SK-N-MC (cell line): ENCODE results near the gene GRXCR1.

ENCODE experiments used
- DNase-seq: peaks from one replicate; pipeline ENCODE4 v3.0.0-alpha.2; 2011; ENCODE audit warnings: low read depth, low spot score
- H3K27ac ChIP-seq: fragments of 200-600 bp; sonication (generic); 2 replicates; pipeline ENCODE4 v1.5.1; 2016; ENCODE audit warnings: mixed run types
- H3K36me3 ChIP-seq: fragments of 200-600 bp; sonication (generic); 2 replicates; pipeline ENCODE4 v1.6.1; 2017; ENCODE audit warnings: antibody characterized with exemption, low read length, mixed read lengths; ENCODE audit not compliant: insufficient read depth
- H3K4me3 ChIP-seq: fragments of 200-600 bp; sonication (generic); 2 replicates; pipeline ENCODE4 v1.5.1; 2016
- H3K9ac ChIP-seq: fragments of 200-600 bp; sonication (generic); 2 replicates; pipeline ENCODE4 v1.8.0; 2017; ENCODE audit warnings: mixed run types, mixed read lengths; ENCODE audit not compliant: insufficient read length
- H3K9me3 ChIP-seq: fragments of 200-600 bp; sonication (generic); 2 replicates; pipeline ENCODE4 v1.6.1; 2017; ENCODE audit warnings: low read depth, mild to moderate bottlenecking, antibody characterized with exemption, low read length, moderate library complexity, mixed read lengths
- EZH2 ChIP-seq: fragments of 200-600 bp; sonication (generic); IDR thresholded peaks from one replicate; pipeline ENCODE4 v1.6.1; 2017; ENCODE audit warnings: antibody characterized with exemption
- FOXP2 ChIP-seq: optimal IDR thresholded peaks from 2 replicates; pipeline ENCODE3; 2011; ENCODE audit warnings: mild to moderate bottlenecking, moderate library complexity; ENCODE audit not compliant: insufficient read depth; ENCODE audit errors: extremely low read length, control extremely low read depth
- POLR2AphosphoS5 ChIP-seq: IDR thresholded peaks from 2 replicates; pipeline ENCODE4 v1.6.1; 2012; ENCODE audit warnings: mild to moderate bottlenecking, low read depth, low read length, borderline replicate concordance

The GRXCR1 gene

DNA sequence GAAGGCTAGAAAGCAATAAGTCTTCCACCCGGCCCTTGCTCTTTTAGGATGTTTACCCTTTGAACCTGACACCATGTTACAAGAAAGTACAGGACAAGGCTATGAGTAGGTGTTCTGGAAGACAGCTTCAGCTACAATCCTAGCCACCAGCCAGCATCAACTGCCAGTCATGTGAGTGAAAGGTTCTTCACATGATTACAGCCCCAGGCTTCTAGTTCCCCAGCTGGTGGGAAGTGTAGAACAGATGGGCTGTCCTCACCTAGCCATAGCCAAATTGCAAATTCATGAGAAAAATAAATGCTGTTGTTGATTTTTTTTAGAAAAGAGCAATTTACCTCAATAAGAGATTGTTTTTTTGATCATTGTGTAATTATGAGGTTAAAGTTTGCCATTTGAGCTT, 60.8 kb downstream of the GRXCR1 start:
- Histone ChIP-seq H3K36me3 (no peaks in the 10 kb centered on the region), H3K4me3 (no peak overlapping the region), H3K27ac (no peak overlapping the region), H3K9me3 (no peaks in the 10 kb centered on the region), H3K9ac (no peak overlapping the region)
- no peak for DNase-seq
- no peak for TF ChIP-seq FOXP2
- TF ChIP-seq EZH2 = no peak
- no peak for TF ChIP-seq POLR2AphosphoS5

DNA sequence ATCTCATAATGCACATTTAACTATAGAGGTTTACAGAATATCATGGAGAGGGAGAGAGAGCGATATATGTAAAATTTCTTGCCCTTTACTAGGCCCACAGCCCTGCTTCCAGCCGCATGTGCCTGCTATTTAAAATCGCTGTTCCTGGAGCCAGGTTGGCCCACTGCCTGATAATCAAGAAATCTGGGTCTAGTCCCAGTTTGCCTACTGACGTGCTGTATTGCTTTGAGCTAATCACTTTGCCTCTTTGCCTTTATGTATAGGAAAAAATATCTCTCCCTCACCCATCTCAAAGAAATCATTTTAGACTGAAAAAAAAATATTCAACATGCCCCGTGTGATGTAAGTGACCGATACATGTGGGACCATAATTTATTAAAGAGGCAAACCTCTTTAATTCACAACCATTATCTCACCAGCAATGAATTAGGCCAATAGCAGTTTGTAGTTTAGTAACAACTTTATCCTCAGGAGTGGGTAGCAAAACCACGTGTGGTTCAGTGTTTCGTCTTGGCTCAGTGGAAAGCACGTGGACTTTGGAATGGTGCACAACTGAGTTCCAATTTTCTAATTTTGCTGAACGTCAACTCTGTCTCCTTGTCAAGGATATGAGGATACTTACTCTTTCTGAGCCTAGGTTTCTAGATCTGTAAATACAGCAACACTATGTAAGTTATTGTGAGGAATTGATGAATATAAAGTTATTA, 62.6 kb downstream of the GRXCR1 start:
- Histone ChIP-seq H3K36me3 (no peaks in the 10 kb centered on the region), H3K4me3 (no peak overlapping the region), H3K9me3 (no peaks in the 10 kb centered on the region), H3K27ac (no peak overlapping the region), H3K9ac (no peak overlapping the region)
- DNase-seq = no peak
- TF ChIP-seq POLR2AphosphoS5 = no peak
- no peak for TF ChIP-seq EZH2
- TF ChIP-seq FOXP2 = no peak

DNA sequence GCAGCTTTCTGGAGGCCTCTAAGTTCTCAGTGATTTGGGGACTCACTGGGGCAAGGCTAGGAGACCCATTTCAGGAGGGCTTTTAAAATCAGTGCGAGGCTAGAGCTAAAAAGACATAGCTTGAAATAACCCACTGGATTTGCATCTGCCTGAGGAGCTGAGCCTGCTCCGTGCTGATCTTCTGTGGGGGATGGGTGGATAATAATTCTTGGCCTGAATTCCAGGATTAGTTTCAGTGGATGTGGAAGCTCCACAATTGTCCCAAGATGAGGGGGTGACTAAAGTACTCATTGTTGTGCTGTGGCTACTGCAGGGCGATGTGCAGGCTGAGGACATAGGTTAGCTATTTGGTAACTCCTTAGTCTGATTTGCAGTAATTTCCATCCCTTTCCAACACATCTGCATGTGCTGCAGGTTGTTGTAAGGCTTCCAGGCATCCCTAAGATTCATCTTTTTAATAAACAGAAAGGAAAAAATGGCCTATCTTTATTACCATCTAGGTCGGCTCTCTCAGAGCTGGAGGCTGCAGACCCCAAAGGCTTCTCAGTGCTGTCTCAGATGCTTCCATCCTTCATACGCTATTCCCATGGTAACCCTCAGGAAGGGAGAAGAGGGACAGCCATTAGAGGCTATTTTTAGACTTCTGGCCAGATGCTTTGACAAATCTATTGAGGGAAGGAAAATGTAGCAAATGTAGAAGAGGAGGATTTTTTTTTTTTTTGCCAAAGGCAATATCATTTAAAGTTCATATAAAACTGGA, 63.4 kb downstream of the GRXCR1 start:
- Histone ChIP-seq H3K4me3 (no peak overlapping the region), H3K27ac (no peak overlapping the region), H3K9me3 (no peaks in the 10 kb centered on the region), H3K9ac (no peak overlapping the region), H3K36me3 (no peaks in the 10 kb centered on the region)
- no peak for TF ChIP-seq FOXP2
- TF ChIP-seq POLR2AphosphoS5 = no peak
- no peak for TF ChIP-seq EZH2
- DNase-seq = no peak

DNA sequence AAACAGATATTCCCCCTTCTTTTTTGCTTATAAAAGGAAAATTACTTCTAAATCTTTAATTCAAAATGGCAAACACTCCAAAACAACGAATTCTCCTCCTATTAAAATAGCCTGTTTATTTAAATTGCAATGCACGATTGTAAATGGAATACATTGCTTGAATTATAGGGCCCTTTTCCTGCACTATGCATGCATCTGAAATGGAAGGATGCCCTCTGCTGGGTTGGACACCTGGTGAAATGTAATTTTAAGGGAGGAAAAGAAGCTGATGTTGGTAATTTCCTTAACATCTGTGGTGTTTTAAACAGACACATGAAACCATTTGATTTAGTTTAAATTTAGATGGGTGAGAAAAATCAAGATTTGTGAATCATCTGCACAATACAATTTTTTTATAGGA, 72.8 kb downstream of the GRXCR1 start:
- TF ChIP-seq EZH2 (no peak), POLR2AphosphoS5 (no peak), FOXP2 (no peak)
- Histone ChIP-seq H3K9ac (no peak overlapping the region), H3K4me3 (no peak overlapping the region), H3K9me3 (no peaks in the 10 kb centered on the region), H3K36me3 (no peaks in the 10 kb centered on the region), H3K27ac (no peak overlapping the region)
- DNase-seq = no peak

DNA sequence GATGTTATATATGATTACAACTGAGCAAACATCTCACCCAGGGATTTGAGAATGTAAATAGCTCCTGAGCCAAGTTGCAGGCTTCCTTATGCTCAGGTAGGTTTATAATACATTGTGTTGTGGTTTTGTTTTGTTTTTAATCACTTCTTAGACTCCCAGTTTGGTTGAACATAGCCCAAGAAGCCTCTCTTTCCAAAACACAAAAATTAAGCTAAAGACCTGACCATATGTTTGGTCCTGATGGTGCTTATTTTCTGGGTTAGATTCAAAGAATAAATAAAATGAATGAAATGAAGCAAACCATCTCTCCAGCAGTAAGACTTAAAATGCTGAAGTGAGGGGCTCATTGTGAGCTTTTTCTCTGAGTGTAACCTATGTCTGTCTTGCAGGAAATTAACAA, 93.5 kb downstream of the GRXCR1 start:
- TF ChIP-seq FOXP2 = no peak
- no peak for TF ChIP-seq POLR2AphosphoS5
- no peak for TF ChIP-seq EZH2
- Histone ChIP-seq H3K9ac (no peak overlapping the region), H3K36me3 (no peaks in the 10 kb centered on the region), H3K4me3 (no peak overlapping the region), H3K9me3 (no peaks in the 10 kb centered on the region), H3K27ac (no peak overlapping the region)
- no peak for DNase-seq

DNA sequence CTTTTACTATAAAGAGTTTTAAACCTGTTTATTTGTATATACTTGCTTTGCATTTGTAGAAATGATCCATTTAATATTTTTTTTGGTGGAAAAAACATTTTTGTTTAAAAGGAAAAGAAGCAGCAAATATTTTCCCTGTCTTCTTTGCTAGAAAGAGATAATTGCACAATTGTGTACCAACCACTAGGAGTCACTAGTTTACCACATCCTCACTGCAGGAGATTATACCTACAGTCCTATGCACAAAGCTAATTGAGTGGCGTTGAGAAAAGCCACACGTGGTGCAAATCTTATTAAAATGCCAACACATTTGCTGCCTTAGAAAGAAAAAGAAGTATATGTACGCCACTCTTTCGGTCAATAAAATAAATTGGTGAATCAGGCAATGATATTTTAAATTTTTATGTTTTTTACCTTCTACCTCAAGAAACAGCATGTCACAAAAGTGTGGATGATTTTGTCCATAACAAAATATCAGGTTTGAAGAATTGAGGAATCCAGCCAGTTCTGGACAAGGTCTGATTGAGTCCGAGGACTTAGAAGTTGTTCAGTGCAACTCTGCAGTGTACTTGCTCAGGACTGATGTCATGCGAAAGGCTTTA, 102.9 kb downstream of the GRXCR1 start:
- no peaks in the 10 kb centered on the region for H3K9me3 ChIP-seq
- no peaks in the 10 kb centered on the region for H3K36me3 ChIP-seq
- DNase-seq = no peak
- H3K9ac ChIP-seq = no peak overlapping the region
- TF ChIP-seq POLR2AphosphoS5 = no peak
- TF ChIP-seq FOXP2 = no peak
- TF ChIP-seq EZH2 = no peak
- H3K4me3 ChIP-seq = no peak overlapping the region
- no peak overlapping the region for H3K27ac ChIP-seq

DNA sequence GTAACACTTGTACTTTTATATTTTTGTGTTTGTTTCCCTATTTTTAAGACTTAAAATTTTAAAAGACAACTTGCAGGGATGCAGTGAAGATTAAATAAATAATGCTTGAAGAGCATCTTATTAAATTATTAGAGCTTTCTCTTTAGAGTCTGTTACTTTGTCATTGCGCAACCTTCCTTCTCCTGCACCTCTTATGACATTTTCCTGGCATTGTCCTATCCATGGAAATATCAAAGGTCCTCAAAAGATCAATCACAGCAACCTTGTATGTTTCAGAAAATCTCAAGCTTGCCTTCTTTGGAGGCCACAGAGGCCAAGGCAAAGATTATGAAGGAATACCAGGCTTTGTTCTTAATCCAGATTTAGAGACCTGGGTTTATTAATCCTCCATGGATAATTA, 116.3 kb downstream of the GRXCR1 start:
- no peak overlapping the region for H3K9ac ChIP-seq
- H3K4me3 ChIP-seq = no peak overlapping the region
- TF ChIP-seq FOXP2 (no peak), EZH2 (no peak), POLR2AphosphoS5 (no peak)
- no peaks in the 10 kb centered on the region for H3K36me3 ChIP-seq
- no peak for DNase-seq
- H3K27ac ChIP-seq = no peak overlapping the region
- no peaks in the 10 kb centered on the region for H3K9me3 ChIP-seq

DNA sequence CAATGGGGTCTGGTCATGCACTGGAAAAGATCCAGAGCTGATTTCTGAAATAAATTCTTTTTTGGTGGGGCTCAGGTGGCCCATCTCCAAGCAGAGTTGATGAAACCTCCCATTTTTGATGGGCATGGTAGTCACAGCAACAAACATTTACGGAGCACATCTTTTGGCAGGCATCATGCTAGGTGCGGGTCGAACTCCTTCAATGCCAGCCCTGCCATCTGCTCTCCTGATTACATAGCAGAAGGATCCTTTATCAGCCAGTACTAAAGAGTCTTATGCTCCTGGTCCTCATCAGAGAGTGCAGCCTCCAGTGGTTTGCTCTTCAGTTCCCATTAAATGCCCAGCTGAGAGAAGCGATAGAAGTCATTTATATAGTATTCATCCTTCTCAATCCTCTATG, 121.7 kb downstream of the GRXCR1 start:
- no peak overlapping the region for H3K4me3 ChIP-seq
- TF ChIP-seq FOXP2 (no peak), EZH2 (no peak), POLR2AphosphoS5 (no peak)
- DNase-seq = no peak
- no peak overlapping the region for H3K27ac ChIP-seq
- no peaks in the 10 kb centered on the region for H3K36me3 ChIP-seq
- no peaks in the 10 kb centered on the region for H3K9me3 ChIP-seq
- H3K9ac ChIP-seq = no peak overlapping the region

DNA sequence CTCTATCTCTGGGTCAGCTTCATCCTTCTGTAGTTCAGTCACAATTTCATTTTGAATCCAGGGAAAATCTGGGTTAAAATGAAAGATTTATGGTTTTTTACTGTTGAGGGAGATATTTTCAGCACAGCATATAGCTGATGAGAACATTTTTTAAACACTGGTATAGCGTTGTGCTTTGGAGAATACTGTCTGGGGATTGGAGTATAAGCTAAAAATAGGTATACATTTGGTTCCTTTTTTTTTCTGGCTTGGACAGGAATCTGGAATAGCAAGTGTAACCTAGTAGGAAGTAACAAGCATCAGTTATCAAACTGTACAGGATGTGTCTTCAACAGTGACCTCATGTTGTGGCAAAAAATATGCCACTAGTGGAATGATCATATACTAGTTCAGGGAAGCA, 149.1 kb downstream of the GRXCR1 start:
- no peak for DNase-seq
- H3K9me3 ChIP-seq = no peaks in the 10 kb centered on the region
- TF ChIP-seq FOXP2 (no peak), POLR2AphosphoS5 (no peak), EZH2 (no peak)
- no peak overlapping the region for H3K9ac ChIP-seq
- no peak overlapping the region for H3K4me3 ChIP-seq
- H3K36me3 ChIP-seq = no peaks in the 10 kb centered on the region
- no peak overlapping the region for H3K27ac ChIP-seq
